SJSA1 (cell line): ENCODE results near the gene PKN1. TPM values are rescaled to one million over a fixed set of nuclear protein-coding genes. Genes with fewer than 3 reads are reported as not detected.
"Not testable (repeated sequence)": the region's sequence is repeated elsewhere in the genome, so short reads cannot be mapped to it uniquely, and the experiment has no call there.

ENCODE experiments used
- DNase-seq, 2 experiments: peaks; one replicate each; pipeline ENCODE4 v3.0.0-alpha.2; 2015 to 2020; ENCODE audit warnings: low spot score in 2 of 2, low read depth in 1 of 2
- H3K27ac ChIP-seq: fragments of 250-450 bp; sonication (Bioruptor Pico); 2 replicates; pipeline ENCODE4 v1.5.1; 2020; ENCODE audit warnings: mild to moderate bottlenecking, moderate library complexity
- H3K27me3 ChIP-seq: fragments of 250-450 bp; sonication (Bioruptor Pico); replicated peaks from 2 replicates; pipeline ENCODE4 v1.5.1; 2020; ENCODE audit warnings: mild to moderate bottlenecking, moderate library complexity
- H3K36me3 ChIP-seq: fragments of 250-450 bp; sonication (Bioruptor Pico); 2 replicates; pipeline ENCODE4 v1.5.1; 2020; ENCODE audit warnings: mild to moderate bottlenecking
- H3K4me1 ChIP-seq: fragments of 250-450 bp; sonication (Bioruptor Pico); replicated peaks from 2 replicates; pipeline ENCODE4 v1.6.1; 2021; ENCODE audit warnings: mild to moderate bottlenecking
- H3K4me3 ChIP-seq: fragments of 250-450 bp; sonication (Bioruptor Pico); 2 replicates; pipeline ENCODE4 v1.5.1; 2020; ENCODE audit warnings: mild to moderate bottlenecking
- H3K9me3 ChIP-seq: fragments of 250-450 bp; sonication (Bioruptor Pico); replicated peaks from 2 replicates; pipeline ENCODE4 v1.5.1; 2020; ENCODE audit warnings: mild to moderate bottlenecking
- total RNA-seq: library from RNA; depleted of rRNA; stranded (reverse); fragments of >200 nt; shearing (Covaris generic); gene quantifications from 2 replicates; pipeline ENCODE4 v1.2.3, GENCODE V29; 2014

Gene PKN1
- total RNA-seq, 1 experiment from 2014 or later, result 79.7 TPM

GRCh38 chr19:14504575-14504974 lies 71.5 kb downstream of the PKN1 start:
- not testable (repeated sequence) for H3K9me3 ChIP-seq, H3K36me3 ChIP-seq, H3K27me3 ChIP-seq, H3K27ac ChIP-seq, DNase-seq, H3K4me3 ChIP-seq
- H3K4me1 ChIP-seq, result peaks cover 35% of the 10 kb centered on the region

- Histone ChIP-seq H3K4me3 (no peak overlapping the region), H3K36me3 (no peaks in the 10 kb centered on the region), H3K4me1 (peaks cover 41% of the 10 kb centered on the region), H3K27me3 (no peaks in the 10 kb centered on the region), H3K27ac (peak overlapping the region; percentile 93), H3K9me3 (no peaks in the 10 kb centered on the region)
- peak; percentile 88 to 90 for DNase-seq
Observed at GRCh38 chr19:14505488-14506239, 72.6 kb downstream of the PKN1 start.

GRCh38 chr19:14507704-14508542 lies 74.8 kb downstream of the PKN1 start:
- peaks cover 50% of the 10 kb centered on the region for H3K4me1 ChIP-seq
- peak overlapping the region; percentile 93 for H3K27ac ChIP-seq
- no peaks in the 10 kb centered on the region for H3K36me3 ChIP-seq
- no peak overlapping the region for H3K4me3 ChIP-seq
- no peaks in the 10 kb centered on the region for H3K9me3 ChIP-seq
- H3K27me3 ChIP-seq, result no peaks in the 10 kb centered on the region
- peak; percentile 34 to 54 for DNase-seq

GRCh38 chr19:14510311-14511228 lies 77.5 kb downstream of the PKN1 start:
- H3K36me3 ChIP-seq, result peaks cover 24% of the 10 kb centered on the region
- peaks cover 40% of the 10 kb centered on the region for H3K4me1 ChIP-seq
- H3K27me3 ChIP-seq, result no peaks in the 10 kb centered on the region
- H3K4me3 ChIP-seq, result no peak overlapping the region
- peak overlapping the region; percentile 24 for H3K27ac ChIP-seq
- H3K9me3 ChIP-seq, result no peaks in the 10 kb centered on the region
- DNase-seq, result peak in 1 of 2 experiments; percentile 31

GRCh38 chr19:14511229-14511593 lies 78.1 kb downstream of the PKN1 start:
- H3K4me1 ChIP-seq, result peaks cover 39% of the 10 kb centered on the region
- DNase-seq, result no peak
- H3K27me3 ChIP-seq, result no peaks in the 10 kb centered on the region
- no peaks in the 10 kb centered on the region for H3K9me3 ChIP-seq
- peaks cover 31% of the 10 kb centered on the region for H3K36me3 ChIP-seq
- H3K27ac ChIP-seq, result peak overlapping the region; percentile 24
- no peak overlapping the region for H3K4me3 ChIP-seq

GRCh38 chr19:14512406-14512961 lies 79.4 kb downstream of the PKN1 start:
- Histone ChIP-seq H3K9me3 (no peaks in the 10 kb centered on the region), H3K4me3 (no peak overlapping the region), H3K4me1 (peaks cover 33% of the 10 kb centered on the region), H3K27ac (no peak overlapping the region), H3K36me3 (peaks cover 44% of the 10 kb centered on the region), H3K27me3 (no peaks in the 10 kb centered on the region)
- no peak for DNase-seq

- Histone ChIP-seq H3K4me3 (no peak overlapping the region), H3K4me1 (peaks cover 36% of the 10 kb centered on the region), H3K27ac (no peak overlapping the region), H3K9me3 (no peaks in the 10 kb centered on the region), H3K27me3 (no peaks in the 10 kb centered on the region), H3K36me3 (peaks cover 51% of the 10 kb centered on the region)
- no peak for DNase-seq
Observed at GRCh38 chr19:14514215-14514863, 81.2 kb downstream of the PKN1 start.

GRCh38 chr19:14515501-14516047 lies 82.5 kb downstream of the PKN1 start:
- no peak for DNase-seq
- H3K36me3 ChIP-seq, result peaks cover 51% of the 10 kb centered on the region
- no peak overlapping the region for H3K27ac ChIP-seq
- H3K4me1 ChIP-seq, result peaks cover 43% of the 10 kb centered on the region
- no peaks in the 10 kb centered on the region for H3K27me3 ChIP-seq
- no peaks in the 10 kb centered on the region for H3K9me3 ChIP-seq
- H3K4me3 ChIP-seq, result no peak overlapping the region; the same call in 1 of the 2 replicates

GRCh38 chr19:14516048-14516534 lies 83.0 kb downstream of the PKN1 start:
- Histone ChIP-seq H3K27ac (no peak overlapping the region), H3K36me3 (peaks cover 51% of the 10 kb centered on the region), H3K9me3 (no peaks in the 10 kb centered on the region), H3K27me3 (no peaks in the 10 kb centered on the region), H3K4me3 (peak overlapping the region; percentile 97), H3K4me1 (peaks cover 39% of the 10 kb centered on the region)
- no peak for DNase-seq

- H3K36me3 ChIP-seq, result peaks cover 51% of the 10 kb centered on the region
- H3K27ac ChIP-seq, result no peak overlapping the region; the same call in 1 of the 2 replicates
- peak overlapping the region; percentile 97 for H3K4me3 ChIP-seq
- DNase-seq, result no peak
- H3K4me1 ChIP-seq, result peaks cover 40% of the 10 kb centered on the region
- H3K27me3 ChIP-seq, result no peaks in the 10 kb centered on the region
- H3K9me3 ChIP-seq, result no peaks in the 10 kb centered on the region
Observed at GRCh38 chr19:14516746-14517438, 83.8 kb downstream of the PKN1 start.

GRCh38 chr19:14517446-14517839 lies 84.3 kb downstream of the PKN1 start:
- no peak for DNase-seq
- H3K4me3 ChIP-seq, result peak overlapping the region; percentile 97
- peaks cover 51% of the 10 kb centered on the region for H3K36me3 ChIP-seq
- H3K9me3 ChIP-seq, result no peaks in the 10 kb centered on the region
- H3K4me1 ChIP-seq, result peaks cover 44% of the 10 kb centered on the region
- peak overlapping the region; percentile 92 for H3K27ac ChIP-seq
- no peaks in the 10 kb centered on the region for H3K27me3 ChIP-seq
